ENCODE results near the gene GINM1.

The GINM1 gene

DNA sequence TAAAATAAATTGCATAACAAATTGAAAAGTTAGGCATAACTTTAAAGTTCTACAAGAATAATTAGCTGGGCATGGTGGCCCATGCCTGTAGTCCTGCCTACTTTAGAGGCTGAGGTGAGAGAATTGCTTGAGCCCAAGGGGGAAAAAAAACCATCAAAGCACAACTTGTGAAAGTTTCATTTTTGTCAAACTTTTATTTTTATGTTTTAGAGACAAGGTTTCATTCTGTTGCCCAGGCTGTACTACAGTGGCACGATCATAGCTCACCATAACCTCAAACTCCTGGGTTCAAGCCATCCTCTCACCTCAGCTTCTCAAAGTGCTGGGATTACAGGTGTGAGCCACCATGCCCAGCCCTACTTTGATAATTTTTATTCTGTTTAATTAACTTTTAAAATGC, 68.1 kb downstream of the GINM1 start:
- TF ChIP-seq GATA3 (IDR thresholded peaks at IDR 0.05; ENCODE audit: low read depth, low read length) (no peak), GATA2 (IDR thresholded peaks at IDR 0.05; ENCODE audit: low read depth, low read length) (no peak)

DNA sequence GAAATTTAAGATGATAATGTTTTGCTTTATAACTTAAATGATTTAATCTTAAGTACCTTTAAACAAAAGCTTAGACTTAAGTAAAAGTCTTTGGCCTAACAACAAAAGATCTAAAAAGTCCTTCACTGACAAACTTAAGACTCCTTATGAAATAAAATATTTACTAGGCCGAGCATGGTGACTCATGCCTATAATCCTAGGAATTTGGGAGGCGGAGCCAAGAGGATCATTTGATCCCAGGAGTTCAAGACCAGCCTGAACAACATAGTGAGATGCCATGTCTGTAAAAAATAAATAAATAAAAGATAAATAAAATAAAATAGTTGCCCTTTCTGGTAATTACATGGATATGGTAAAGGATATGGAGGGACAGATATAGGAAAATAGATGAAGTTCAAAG, 69.9 kb downstream of the GINM1 start:
- TF ChIP-seq GATA2 (IDR thresholded peaks at IDR 0.05; ENCODE audit: low read depth, low read length) (no peak), GATA3 (IDR thresholded peaks at IDR 0.05; ENCODE audit: low read depth, low read length) (no peak)

Measured in SH-SY5Y (cell line).